Forelimb muscle (tissue), 1 donor: ENCODE data around the gene VSTM4. TPM values are rescaled to one million over a fixed set of nuclear protein-coding genes. Genes with fewer than 3 reads are reported as not detected.

Experiments used
- DNase-seq: peaks from one replicate; pipeline ENCODE4 v3.0.0-alpha.2; 2013; ENCODE audit warnings: low read depth
- polyA plus RNA-seq: library from polyadenylated mRNA; unstranded; fragments of 120-200 nt; gene quantifications from one replicate; pipeline ENCODE4 v1.2.1, GENCODE V29; 2013; ENCODE audit not compliant: insufficient read length

The VSTM4 gene
- polyA plus RNA-seq, 1 donor: 40.9 TPM

DNA sequence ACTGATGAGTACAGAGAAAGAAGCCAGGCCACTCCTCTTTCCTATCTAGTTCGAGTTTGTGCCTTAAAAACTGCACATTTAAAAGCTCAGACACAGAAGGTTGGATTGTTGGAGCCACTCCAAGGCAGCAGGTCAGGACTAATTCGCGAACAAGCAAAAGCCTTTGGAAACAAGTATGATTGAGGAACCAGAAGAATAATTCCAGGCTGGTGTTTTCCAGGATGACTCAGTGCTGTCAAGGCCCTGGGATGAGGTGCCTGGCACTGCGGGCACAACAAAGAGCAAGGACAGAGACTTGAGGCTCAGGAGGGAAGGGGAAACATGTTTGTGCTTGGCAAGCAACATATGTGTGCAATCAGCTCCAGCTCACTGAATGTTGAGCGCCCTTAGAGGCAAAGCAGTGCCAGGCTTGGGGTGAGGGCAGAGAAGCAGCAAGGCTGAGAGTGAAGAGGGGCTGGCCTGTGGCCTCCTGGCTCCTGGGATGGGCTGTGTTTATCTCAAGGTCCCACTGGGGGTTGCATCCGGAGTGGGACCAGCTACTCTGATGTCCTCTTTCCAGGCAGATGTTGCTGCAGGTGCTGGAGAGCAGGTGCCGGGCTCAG lies 44.1 kb downstream of the VSTM4 start:
- DNase-seq: no peak

DNA sequence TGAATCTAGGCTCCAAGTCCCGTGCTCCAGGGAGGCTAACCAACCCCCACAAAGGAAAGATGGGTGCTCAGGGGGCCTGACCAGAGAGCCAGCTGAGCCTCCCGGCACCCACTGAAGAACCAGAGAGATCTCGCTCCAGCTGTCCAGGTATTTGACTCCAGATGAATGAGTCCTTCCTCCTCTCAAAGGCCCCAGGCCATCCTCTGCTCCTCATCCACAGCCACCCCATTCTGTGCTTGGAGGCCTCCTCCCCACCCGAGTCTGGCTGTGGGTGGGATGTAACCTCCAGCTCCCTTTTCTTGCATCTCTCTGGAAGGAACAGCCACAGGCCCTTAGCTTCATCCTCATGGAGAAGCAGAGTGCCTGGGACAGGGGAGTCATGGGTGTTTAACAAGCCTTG lies 44.6 kb downstream of the VSTM4 start:
- DNase-seq: no peak

- no peak for DNase-seq
These were observed 46.6 kb downstream of the VSTM4 start for GRCh38 chr10:49068672-49069217.

DNA sequence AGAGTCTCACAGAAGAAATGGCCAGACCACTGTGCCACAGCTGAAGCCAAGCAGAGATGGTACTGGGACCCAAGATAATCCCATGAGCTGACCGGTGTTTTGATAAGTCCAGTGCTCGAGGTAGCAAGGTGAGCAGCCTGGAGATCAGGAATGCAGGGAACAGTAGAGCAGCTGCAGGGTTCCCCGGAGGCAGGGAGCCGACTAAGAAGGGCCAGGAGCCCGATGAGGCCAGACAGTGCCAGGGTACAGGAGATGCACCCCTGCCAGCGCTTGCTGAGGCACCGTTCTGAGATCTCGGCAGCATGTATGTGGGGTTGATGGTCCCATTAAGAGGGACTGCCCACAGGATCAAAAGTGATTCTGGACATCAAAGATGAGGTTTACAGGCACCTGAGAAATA lies 47.1 kb downstream of the VSTM4 start:
- no peak for DNase-seq

- no peak for DNase-seq
These were observed 48.2 kb downstream of the VSTM4 start for GRCh38 chr10:49066944-49067730.

- no peak for DNase-seq
These were observed 53.1 kb downstream of the VSTM4 start for GRCh38 chr10:49062229-49062628.

- DNase-seq: no peak
These were observed 53.7 kb downstream of the VSTM4 start for GRCh38 chr10:49061667-49062066.

GRCh38 chr10:49058463-49059255 lies 56.7 kb downstream of the VSTM4 start:
- DNase-seq: no peak

DNA sequence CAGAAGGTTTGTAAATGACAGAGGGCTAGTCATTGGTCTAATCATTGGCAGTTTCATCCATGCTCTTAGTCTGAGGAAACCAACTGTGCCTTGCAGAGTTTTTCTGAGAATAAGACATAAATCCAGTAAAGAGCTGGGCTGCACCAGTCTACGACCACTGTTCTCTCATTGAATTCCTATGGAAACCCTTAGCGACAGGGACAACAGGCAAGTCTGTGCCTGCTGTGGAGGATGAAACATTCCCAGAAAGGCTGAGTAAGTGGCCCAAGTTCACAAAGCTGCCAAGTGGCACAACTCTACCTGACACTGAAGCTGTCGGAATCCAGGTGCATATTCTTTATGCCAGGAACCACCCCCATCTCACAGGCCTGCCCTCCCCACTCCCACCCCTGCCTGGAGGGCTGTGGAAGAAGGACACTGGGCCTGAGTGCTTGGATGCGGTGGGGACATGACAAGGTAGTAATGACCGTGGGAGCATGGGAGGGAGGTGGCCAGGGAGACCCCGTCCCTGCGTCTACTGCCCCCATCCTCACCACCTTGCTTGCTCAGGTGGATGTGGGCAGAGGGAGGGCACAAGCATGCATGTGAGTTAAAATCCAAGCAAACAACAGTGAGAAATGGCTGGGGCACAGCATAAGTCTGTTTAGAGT lies 58.0 kb downstream of the VSTM4 start:
- DNase-seq: no peak

DNA sequence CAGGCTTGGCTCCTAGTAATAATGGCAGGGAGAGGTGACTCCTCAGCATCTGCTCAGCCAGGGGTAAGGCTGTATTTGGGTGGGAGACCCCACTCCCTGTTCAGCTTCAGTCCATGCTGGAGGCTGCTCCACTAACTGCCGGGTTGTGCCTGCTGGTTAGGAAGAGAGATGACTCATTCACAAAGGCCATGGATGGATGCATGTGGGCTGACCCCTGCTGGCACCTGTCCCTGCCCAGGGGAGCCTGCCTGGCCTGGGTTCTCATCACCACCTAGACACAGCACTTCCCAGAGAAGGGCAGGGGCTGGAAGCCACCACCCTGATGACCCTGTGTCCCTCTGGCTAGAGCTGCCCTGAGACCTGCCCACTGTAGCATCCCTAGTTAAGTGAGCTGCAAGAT lies 59.0 kb downstream of the VSTM4 start:
- no peak for DNase-seq

- DNase-seq: no peak
These were observed 60.0 kb downstream of the VSTM4 start for GRCh38 chr10:49055221-49055849.

GRCh38 chr10:49054753-49055152 lies 60.6 kb downstream of the VSTM4 start:
- DNase-seq: no peak

GRCh38 chr10:49053998-49054692 lies 61.2 kb downstream of the VSTM4 start:
- no peak for DNase-seq

DNA sequence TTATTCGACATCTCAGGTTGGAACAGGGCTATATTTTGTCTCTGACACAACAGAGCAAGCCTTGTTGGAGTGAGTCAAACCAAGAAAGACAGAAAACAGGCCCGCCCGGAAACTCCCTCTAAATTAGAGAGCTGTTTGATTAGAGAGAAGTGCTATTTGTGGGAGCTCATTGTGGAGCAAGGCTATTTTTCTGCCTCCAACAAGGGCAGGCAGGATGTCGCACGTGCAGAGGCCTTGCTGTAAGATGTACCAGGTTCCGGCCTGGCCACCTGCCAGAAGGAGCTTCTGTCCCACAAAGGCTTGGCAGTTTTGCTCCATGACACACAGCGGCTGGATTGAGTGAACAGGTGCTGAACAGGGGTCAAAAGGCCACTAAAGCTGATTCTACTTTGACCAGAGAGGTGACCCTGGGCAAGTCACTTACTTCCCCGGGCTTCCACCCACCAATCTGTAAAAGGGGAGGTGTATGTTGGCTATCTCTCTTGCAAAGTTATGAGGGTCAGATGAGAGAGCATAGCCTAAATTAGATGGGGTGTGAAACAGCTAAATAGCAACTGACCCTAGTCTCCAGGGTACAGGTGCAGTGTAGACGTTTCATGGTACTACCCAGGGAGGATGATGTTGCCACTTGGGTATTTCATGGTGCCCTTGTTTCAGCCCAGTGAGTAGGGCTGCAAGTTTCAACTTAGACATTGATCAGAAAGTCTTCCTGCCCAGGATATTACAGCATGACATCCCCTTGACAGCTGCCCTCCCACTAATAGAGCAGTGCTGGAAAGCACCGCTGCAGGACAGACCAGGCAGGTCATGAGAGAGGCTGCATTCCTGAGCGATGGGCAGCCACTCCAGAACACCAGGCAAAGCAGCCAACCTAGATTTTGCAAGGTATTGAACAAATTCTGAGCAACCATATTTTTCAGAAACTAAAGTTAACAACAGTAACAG lies 62.0 kb downstream of the VSTM4 start:
- DNase-seq: no peak

DNA sequence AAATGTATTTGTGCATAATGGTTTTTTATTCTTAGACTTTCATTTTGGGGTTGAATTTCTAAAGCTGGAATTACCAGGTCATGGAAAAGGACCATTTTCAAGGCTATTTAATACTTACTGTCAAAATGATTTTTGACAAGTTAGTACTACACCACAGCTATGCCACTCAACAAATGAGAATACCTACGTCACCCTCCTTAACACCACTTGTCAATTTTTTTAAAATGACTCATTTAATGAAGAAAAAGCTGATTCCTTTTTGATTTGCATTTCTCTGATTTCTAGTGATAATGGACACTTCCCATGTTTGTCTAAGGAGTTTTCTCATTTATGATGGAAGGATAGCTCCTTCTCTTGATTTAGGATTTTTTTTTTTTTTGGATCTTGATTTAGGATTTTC lies 63.3 kb downstream of the VSTM4 start:
- no peak for DNase-seq

GRCh38 chr10:49050906-49051305 lies 64.4 kb downstream of the VSTM4 start:
- DNase-seq: no peak

DNA sequence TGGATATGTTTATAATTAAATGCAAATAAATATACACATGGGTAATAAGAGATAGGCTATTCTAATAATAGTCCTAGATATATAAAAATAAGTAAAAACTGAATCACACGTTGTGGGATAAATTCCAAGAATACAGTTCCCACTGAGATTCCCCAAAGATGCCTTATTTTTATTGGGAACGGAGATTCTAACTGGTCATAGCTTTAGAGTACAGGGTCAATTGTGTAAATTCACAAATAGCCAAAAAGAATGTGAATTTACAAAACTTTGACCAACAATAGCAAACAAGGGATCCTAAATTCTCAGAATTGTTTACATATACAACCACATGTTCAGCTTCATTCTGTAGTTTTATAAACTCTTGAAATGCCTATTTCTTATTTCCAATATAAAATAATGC lies 65.0 kb downstream of the VSTM4 start:
- DNase-seq: no peak

GRCh38 chr10:49049660-49050059 lies 65.7 kb downstream of the VSTM4 start:
- no peak for DNase-seq

DNA sequence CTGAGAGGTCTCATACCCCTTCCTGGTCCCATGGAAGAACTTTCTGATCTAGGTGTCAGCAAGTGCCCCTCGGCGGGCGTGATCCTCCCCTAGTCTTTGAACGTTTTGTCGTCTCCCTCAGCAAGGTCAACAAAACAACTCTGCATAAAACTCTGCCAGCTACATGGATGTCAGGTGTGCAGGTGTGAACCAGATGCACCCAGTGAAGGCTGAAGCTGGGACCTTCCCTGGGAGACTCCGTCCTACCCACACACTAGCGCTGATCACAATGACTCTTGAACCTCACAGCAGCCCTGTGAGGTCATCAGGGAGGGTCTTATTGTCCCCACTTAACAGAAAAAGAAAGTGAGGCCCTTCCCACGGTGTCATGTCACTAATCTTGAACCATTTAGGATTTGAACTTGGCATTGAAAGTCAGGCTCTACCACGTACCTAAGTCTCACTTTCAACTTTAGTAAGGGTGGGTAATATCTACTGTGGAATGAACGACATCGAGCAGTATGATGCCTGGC lies 68.1 kb downstream of the VSTM4 start:
- no peak for DNase-seq
